ENCODE measurements around the gene NOTCH1.
"Not testable (repeated sequence)": the region's sequence is repeated elsewhere in the genome, so short reads cannot be mapped to it uniquely, and the experiment has no call there.

NOTCH1 gene

DNA sequence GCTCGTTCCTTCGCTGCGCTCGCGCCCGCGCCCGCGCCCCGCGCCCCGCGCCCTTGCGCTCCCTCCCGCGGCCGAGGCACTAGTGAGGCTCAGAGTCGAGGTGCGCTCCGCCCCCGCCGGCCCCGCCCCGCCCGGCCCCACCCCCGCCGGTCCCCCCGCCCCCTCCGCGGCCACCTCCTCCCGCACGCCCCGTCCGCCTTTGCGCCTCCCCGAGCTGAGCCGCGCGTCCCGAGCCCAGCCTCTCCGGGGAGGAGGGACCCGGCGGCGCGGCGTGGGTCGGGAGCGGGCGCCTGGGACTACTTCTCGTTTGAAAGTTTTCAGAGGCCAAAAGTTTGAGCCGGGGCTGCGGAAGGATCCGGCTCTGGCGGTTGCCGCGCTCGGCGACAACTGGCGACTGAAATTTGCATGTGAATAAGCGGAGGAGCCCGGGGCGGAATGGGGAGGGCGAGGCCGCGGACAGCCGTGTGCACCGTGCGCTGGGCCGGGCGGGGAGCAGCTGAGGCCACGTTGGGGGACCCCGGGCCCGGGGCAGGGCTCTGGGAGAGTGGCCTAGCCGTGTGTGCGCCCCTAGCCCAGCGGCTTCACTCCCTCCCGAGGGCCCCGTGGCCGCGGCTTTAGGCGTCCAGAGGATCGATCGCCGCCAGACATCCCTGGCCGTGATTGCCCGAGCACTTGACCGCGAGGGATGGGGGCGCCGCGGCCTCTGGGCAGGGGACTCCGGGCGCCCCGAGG is at the start of gene NOTCH1:
Gene NOTCH1 (minus strand): TSS at position 84 of the 732 bp plus-strand sequence. CDS start 262 bp downstream, outside the sequence.
- peak; percentile 90 for DNase-seq

- DNase-seq, result no peak
Measured at GRCh38 chr9:136594492-136594891, 48.6 kb upstream of the NOTCH1 start.

- no peak for DNase-seq
Measured at GRCh38 chr9:136593581-136593980, 47.7 kb upstream of the NOTCH1 start.

GRCh38 chr9:136592666-136593065 is 46.8 kb upstream of the NOTCH1 start:
- DNase-seq, result no peak

DNA sequence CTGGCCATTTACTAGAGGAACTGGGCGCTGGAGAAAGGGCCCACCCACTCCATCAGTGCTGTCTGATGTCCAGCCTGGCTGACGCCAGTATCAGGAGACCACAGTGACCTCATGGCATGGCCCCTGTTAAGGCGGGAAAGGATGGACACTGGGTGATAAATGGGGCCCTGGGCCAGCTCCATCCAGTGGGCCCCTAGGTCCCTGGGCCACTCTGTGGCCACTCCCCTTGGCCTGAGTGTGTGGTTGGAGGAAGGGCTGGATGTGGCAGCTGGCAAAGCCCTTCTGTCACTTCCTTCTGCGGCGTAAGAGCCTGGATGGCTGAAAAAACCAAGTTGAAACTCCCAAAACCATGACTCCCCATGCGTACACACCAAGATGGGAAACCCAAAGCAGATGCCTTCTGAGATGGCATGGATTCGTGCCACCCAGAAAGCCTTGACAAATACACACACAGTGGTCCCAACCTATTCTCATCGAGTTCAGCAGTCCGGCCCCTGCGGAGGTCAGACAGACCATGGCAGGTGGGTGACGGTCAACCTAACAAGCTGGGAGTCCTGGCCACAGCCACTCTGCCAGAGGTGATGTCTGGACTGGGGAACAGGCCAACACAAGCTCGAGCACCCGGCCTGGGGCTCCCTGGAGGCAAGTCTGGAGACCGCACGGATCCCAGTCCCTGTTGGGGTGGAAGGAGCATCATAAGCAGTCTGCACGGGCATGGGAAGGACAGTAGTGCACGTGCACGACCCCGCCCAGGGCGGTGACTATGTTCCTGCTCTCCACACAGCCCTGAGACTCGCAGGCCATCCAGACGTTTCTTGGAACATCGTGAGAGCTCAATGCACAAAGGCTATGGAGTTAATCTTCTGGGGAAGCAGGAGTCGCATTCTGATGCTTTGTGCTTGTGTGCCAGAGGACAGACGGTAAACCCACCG is 45.2 kb upstream of the NOTCH1 start:
- no peak for DNase-seq

DNA sequence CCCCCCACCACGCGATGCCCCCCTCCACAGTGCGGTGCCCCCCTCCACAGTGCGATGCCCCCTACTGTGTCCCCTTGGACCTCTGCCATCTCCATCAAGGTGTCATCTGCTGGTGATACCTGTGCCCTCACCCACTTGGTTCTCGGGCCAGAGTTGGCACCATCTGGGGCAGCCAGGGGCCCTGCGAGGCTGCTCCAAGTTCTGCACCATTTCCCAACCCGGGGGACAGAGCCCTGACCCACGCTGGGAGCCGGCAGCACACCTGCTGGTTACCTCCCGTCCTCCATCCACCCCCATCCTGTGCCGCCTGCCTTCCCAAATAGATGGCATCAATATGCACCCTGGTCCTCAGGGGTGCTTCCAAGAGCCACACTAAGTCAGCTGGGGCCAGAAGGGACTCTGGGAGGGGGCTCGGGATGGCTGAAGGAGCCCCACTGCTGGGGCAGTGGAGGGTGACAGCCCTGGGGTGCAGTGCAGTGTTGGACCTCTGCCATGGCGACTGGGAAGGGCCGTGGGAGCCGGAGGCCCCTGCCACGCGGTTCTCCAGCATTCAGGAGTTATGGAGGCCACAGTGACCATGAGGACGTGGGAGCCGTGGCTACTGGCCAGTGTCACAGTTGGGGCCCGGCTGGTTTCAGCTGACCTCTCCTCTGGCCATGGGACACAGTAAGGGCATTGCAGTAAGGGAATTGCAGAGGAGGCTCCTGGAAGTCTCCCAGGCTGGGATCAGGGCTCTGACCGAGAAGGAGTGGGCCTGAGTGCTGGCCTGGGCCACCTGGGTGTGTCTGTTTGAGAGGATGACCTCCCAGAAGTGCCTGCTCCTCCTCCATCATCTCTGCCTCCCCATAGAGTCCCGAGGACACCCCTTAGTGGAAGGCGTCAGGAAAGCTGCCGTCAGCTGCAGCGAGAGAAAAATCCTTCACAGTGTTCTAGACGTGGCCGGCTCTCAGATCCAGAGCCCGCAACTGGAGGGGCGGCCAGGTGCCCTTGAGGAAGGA is 44.2 kb upstream of the NOTCH1 start:
- no peak for DNase-seq

- DNase-seq, result no peak
Measured at GRCh38 chr9:136588663-136589464, 43.0 kb upstream of the NOTCH1 start.

DNA sequence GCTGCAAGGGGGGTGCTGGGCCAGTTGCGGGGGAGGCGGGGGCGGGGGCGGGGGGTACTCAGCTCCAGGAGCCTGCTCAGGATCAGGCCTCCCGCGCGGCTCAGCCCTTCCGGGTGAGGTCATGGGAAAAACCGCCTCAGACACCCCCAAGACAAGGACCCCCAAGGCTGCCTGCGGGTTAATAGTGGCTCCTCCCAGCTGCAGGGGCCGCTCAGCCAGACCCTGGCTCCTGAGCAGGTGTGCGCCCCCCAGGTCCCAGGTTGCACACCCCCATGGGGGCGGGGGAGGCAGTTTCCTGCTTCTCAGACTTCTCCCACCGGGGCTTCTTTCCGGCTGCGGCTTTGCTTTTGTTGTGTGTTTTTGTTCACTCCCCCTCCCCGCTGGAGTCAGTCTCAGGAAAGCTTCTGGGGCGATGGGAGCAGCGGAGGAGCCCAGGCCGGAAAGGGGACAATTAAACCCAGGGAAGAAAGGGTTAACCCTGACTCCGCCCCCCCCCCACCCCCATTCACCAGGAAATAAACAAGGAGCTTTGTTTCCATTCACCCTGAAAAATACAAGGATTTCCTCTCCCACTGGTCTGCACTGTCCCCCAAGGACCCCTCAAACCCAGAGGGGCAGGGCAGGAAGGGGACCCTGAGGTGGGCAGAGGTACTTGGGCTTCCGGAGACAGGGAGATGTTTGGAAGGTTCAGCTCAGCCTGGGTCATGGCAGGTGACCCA is 42.3 kb upstream of the NOTCH1 start:
- no peak for DNase-seq

- DNase-seq, result no peak
Measured at GRCh38 chr9:136587145-136587943, 41.5 kb upstream of the NOTCH1 start.

GRCh38 chr9:136586391-136586953 is 40.6 kb upstream of the NOTCH1 start:
- DNase-seq, result no peak

DNA sequence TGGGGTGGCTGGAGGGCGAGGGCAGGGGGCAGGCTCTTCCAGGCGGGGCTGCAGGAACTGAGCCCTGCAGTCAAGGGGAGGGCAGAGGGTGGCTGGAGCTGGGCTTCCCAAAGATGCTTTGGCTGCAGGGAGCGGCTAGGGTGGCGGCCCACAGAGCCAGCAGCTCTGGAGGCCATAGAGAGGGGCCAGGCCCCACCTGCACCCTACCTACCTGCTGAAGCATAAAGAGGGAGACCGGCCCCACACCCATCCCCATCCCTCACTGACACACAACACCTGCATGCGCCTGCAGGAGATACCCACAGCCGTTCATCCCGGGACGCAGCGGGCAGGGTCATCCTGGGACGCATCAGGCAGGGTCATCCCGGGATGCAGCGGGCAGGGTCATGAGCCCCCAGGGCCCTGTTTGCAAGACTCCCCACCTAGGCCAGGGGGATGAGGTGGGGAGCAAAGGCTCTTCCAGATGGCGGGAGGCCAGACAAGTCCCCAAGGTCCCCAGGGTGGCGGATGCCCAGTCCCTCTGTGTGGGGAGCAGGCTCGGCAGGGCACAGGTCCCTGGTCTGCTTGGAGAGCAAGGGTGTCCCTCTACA is 39.8 kb upstream of the NOTCH1 start:
- DNase-seq, result no peak

DNA sequence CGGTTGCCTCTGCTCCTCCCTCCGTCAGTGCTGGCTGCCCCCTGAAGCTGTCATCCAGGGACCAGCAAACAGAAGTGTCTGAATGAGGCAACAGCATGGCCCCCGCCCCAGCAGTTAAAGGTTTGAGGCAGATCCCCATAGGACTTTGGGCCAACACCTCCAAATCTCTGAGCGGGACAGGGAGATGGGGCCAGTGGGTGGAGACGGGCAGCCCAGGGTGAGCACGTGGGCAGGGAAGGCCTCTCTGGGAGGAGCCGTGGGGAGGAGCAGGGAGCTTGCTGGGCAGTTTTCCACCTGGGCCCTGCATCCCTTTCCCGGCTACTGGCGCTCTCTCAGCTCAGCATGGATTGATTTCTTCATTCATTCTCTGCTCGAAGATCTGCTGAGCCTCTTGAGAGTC is 39.1 kb upstream of the NOTCH1 start:
- no peak for DNase-seq

- DNase-seq, result no peak
Measured at GRCh38 chr9:136584401-136584932, 38.6 kb upstream of the NOTCH1 start.

GRCh38 chr9:136582977-136583735 is 37.3 kb upstream of the NOTCH1 start:
- no peak for DNase-seq

GRCh38 chr9:136581614-136582447 is 36.0 kb upstream of the NOTCH1 start:
- no peak for DNase-seq

DNA sequence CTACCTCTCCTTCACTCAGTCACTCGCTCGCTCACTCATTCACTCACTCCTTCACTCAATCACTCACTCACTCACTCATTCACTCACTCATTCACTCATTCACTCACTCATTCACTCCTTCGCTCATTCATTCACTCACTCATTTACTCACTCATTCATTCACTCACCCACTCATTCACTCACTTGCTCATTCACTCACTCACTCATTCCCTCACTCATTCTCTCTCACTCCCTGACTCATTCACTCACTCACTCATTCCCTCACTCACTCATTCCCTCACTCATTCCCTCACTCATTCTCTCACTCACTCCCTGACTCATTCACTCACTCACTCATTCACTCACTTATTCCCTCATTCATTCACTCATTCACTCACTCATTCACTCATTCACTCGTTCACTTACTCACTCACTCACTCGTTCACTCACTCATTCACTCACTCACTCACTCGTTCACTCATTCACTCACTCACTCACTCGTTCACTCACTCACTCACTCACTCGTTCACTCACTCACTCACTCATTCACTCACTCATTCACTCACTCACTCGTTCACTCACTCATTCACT is 33.9 kb upstream of the NOTCH1 start:
- DNase-seq, result not testable (repeated sequence)
